Forelimb muscle (tissue), 1 donor: ENCODE data around the gene OSBPL7. TPM values are rescaled to one million over a fixed set of nuclear protein-coding genes. Genes with fewer than 3 reads are reported as not detected.
A peak's percentile ranks its signal among the peaks of the same experiment; 100 is the strongest.

Experiments used
- DNase-seq: peaks from one replicate; pipeline ENCODE4 v3.0.0-alpha.2; 2013; ENCODE audit warnings: low read depth
- polyA plus RNA-seq: library from polyadenylated mRNA; unstranded; fragments of 120-200 nt; gene quantifications from one replicate; pipeline ENCODE4 v1.2.1, GENCODE V29; 2013; ENCODE audit not compliant: insufficient read length

Gene OSBPL7, protein sequence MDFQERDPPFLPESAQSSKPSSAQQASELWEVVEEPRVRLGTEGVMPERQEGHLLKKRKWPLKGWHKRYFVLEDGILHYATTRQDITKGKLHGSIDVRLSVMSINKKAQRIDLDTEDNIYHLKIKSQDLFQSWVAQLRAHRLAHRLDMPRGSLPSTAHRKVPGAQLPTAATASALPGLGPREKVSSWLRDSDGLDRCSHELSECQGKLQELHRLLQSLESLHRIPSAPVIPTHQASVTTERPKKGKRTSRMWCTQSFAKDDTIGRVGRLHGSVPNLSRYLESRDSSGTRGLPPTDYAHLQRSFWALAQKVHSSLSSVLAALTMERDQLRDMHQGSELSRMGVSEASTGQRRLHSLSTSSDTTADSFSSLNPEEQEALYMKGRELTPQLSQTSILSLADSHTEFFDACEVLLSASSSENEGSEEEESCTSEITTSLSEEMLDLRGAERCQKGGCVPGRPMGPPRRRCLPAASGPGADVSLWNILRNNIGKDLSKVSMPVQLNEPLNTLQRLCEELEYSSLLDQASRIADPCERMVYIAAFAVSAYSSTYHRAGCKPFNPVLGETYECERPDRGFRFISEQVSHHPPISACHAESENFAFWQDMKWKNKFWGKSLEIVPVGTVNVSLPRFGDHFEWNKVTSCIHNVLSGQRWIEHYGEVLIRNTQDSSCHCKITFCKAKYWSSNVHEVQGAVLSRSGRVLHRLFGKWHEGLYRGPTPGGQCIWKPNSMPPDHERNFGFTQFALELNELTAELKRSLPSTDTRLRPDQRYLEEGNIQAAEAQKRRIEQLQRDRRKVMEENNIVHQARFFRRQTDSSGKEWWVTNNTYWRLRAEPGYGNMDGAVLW
- polyA plus RNA-seq: 15.5 TPM

- DNase-seq: peak; percentile 32
Measured at GRCh38 chr17:47821424-47822391, at the start of gene OSBPL7. TSS of gene OSBPL7 (minus strand) at chr17:47821794. CDS start at chr17:47820278, 1,516 bp downstream.

GRCh38 chr17:47871048-47871447 is 49.5 kb upstream of the OSBPL7 start:
- no peak for DNase-seq

DNA sequence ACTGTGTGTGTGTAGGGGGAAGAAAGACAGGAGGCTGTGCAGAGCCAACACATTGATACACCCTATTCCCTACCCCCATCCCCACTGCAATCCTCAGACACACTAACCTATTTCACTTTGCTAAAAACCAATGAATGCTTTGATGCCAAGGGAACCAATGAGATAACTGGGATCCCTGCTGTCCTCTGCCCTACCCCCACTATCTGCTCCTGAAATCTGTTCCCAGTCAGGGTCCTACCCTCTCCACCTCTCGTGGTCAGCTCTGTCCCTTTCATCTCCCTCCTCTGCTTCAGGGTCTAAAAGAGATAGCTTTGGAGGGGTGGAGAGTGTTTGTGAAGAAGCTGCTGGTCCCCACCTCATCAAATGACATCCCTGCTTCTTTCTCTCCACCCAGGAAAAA is 48.5 kb upstream of the OSBPL7 start:
- DNase-seq: no peak

- DNase-seq: no peak
Measured at GRCh38 chr17:47869114-47869513, 47.5 kb upstream of the OSBPL7 start.

DNA sequence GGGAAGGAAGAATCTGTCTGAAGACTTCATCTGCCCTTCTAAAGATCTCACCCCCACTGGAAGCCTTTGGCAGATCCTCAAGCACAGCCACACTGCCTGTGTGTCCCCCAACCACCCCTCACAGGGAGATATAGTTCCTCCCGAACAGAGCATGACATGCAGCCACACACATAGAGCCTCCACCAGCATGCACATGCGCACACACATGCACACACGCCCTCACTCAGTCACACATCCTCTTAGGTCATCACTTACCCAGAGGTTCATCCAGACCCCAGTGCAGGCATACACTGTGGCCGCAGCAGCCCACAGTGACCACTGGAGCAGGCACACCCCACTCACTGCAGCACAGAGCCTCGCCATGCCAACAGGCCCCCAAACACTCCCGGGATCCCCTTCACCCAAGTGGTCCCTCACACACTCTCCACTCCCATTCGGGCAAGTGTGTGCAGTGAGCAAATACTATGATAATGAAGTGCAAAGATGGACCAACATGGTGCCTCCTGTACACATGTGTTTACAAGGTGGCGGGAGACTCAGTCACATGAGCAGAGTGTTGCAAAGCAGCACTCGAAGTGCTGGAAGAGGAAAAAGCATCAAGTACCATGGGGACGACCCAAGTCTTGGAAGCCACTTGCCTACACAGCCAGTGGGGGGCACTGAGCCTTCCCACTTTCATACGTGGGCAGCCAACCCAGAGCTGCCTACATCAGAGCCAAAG is 46.4 kb upstream of the OSBPL7 start:
- DNase-seq: no peak

DNA sequence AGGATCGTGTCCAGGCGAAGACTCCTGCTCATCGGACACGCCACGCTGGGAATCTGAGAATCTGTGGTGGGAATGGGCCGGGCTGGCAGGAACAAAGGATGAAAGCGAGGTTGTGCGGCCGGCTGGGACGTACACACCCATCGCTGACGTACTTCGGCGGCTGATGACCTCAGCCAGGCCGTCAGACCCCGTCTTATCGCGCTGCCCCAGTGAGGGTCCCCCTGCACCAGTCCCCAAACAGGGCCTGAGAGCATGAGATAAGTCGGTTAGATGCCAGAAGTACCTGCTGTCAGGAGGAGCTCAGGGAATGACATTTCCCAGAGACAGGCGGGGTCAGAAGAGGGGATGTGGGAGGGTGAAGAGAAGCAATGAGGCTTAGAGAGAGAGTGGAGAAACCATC is 45.3 kb upstream of the OSBPL7 start:
- DNase-seq: no peak

DNA sequence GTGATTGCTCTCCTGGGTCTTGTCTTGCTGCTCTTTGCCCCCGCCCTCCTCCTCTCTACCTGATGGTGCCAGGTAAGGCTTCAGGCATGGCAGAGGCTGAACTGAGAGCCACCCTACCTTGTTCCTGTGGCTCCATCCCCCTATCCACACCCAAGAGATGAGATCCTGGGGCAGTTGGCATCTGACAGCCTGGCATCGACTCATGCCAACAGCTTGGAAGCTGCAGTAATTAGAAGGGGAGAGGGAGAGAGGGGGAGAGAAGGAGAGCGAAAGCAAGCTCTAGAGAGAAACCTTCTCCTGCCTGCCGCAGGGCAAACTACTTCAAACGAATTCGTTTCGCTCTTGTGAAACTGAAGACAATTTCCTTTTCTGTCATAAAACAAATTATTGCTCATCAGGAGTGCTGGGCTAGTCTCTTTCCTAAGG is 43.2 kb upstream of the OSBPL7 start:
- DNase-seq: no peak

DNA sequence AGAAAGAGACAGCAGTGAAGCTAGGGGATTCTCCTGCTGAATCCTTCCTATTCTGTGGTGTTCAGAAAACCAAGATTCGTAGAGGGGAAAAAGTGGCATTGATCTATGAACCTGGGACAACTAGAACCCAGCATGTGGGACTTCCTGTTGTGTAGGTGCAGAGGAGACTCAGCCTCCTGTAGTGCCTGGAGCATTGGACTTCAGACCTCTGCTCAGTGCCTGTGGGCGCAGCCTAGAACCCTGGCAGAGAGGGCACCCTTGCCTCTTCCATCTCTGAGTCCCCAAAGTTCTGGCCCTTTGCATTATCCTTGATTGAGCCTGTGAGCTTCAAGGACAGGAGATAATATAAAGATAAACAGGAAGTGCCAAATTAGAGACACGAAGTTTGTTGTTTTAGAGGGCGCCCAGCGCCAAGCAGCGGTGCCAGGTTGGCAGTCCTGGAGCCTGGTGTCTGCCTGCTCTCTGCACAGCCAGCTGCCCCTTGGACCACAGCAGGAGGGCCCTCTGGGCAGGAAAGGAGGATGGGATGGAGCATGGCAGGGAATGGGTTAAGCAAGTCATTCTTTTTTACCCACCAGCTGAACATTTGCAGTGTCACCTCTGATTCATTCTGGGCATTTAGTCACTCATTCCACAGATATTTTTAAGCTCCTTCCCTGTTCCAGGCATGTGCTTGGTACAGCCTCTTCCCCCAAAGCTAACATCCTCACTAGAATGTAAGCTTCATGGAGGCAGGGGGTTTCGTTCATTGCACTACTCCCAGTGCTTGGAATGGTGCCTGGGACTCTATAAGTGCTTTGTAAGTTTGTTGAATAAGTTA is 41.2 kb upstream of the OSBPL7 start:
- DNase-seq: no peak

GRCh38 chr17:47860386-47860785 is 38.8 kb upstream of the OSBPL7 start:
- DNase-seq: no peak

- no peak for DNase-seq
Measured at GRCh38 chr17:47857551-47858455, 36.2 kb upstream of the OSBPL7 start.

DNA sequence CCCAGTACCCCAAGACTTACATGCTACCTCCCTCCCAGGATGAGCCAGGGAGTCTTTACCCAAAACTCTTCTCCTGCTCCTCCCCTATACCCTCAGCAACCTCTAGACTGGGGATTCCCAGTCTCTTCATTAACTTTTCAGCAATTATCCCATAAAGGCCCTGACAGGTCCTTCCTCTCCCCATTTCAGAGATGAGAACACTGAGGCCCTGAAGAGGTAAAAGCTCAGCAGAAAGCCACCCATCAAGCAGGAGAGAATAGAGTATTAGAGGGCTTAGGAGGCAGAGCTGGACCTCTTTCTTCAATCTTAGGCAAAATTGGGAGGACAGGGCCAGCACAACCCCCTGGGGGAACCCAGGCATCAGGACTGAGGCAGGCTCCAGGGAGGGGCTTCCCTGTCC is 35.2 kb upstream of the OSBPL7 start:
- DNase-seq: no peak

DNA sequence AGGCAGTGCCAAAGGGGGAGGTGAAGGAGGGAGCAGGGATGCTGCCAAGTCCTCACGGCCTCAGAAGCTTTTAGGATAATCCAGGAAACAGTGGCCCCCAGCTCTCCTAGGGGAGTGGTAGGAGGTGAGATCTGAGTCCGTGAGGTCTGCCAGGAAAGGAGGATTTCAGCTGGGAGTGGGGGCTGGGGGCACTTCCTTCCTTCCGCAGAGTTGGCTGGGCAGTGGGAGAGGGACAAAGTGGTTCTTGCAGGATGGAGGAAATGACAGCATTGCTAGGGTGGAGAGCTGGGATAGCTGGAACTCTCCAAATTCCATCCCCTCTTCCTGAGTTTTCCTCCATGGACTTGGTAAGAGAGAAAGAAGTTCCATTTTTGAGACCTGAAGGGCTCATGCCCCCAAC is 34.1 kb upstream of the OSBPL7 start:
- no peak for DNase-seq

GRCh38 chr17:47853616-47854015 is 32.0 kb upstream of the OSBPL7 start:
- DNase-seq: no peak

- no peak for DNase-seq
Measured at GRCh38 chr17:47852113-47852949, 30.7 kb upstream of the OSBPL7 start.

DNA sequence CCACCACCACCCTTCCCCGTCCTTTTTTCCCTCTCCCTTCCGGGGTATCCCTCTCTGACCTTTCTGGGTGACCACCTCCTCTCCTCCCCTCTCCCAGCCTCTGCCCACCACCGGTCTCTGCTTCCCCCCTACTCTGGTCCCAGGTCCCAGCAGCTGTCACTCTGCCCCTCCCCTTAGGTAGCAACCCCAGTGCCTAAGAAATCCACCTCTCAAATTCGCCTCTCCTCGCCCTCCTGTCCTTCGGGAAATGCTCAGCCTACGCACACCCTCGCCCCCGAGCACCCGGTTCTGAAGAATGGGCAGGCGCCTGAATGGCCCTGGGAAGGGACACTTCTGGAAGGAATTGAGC is 30.1 kb upstream of the OSBPL7 start:
- no peak for DNase-seq

- DNase-seq: no peak
Measured at GRCh38 chr17:47850692-47851573, 29.3 kb upstream of the OSBPL7 start, which contains the start of gene SP6. TSS of gene SP6 (minus strand) at chr17:47851163. CDS start at chr17:47848429, 2,734 bp downstream.

DNA sequence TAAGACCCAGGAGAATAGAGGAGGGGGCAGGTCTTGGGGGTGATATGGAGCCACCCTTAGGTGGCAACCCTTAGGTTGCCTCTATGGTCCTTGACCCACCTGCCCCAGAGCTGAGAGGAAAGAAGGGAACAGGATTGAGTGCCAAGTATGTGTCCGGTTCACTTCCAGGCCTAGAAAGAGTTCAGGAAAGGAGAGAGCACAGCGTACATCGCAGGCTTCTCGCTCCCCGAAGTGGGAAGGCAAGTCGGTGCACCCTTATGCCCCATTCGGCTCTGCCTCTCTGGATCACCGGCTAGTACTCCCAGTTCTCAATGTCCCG is 28.7 kb upstream of the OSBPL7 start:
- DNase-seq: no peak
